Suprapubic skin (tissue), 4 donors: Measurements from ENCODE around the gene BRIP1. TPM values are rescaled to one million over a fixed set of nuclear protein-coding genes. Genes with fewer than 3 reads are reported as not detected.
"Not testable (repeated sequence)": the region's sequence is repeated elsewhere in the genome, so short reads cannot be mapped to it uniquely, and the experiment has no call there.

Experiments
- DNase-seq, 2 donors: peaks; one replicate each; pipeline ENCODE4 v3.0.0-alpha.2; 2019; ENCODE audit warnings: low spot score in 2 of 2
- H3K27ac ChIP-seq: fragments of 200-600 bp; sonication (generic); one replicate; pipeline ENCODE4 v1.5.1; 2019
- H3K27me3 ChIP-seq: fragments of 200-600 bp; sonication (generic); one replicate; pipeline ENCODE4 v1.5.1; 2019
- H3K36me3 ChIP-seq: fragments of 200-600 bp; sonication (generic); one replicate; pipeline ENCODE4 v1.5.1; 2019
- H3K4me1 ChIP-seq: fragments of 200-600 bp; sonication (generic); one replicate; pipeline ENCODE4 v1.5.1; 2019
- H3K4me3 ChIP-seq: fragments of 200-600 bp; sonication (generic); one replicate; pipeline ENCODE4 v1.5.1; 2019; ENCODE audit warnings: mild to moderate bottlenecking
- H3K9me3 ChIP-seq: fragments of 200-600 bp; sonication (generic); one replicate; pipeline ENCODE4 v1.5.1; 2019
- EP300 ChIP-seq: sonication (generic); formaldehyde crosslinking; IDR thresholded peaks from one replicate; pipeline ENCODE4 v1.6.1; 2017; ENCODE audit warnings: antibody characterized with exemption
- POLR2A ChIP-seq, 2 donors: fragments of 450-650 bp; IDR thresholded peaks; one replicate each; pipeline ENCODE4 v1.6.1; 2017; ENCODE audit warnings: antibody characterized with exemption in 2 of 2, mild to moderate bottlenecking in 2 of 2, moderate library complexity in 2 of 2
- POLR2AphosphoS5 ChIP-seq, 3 donors: sonication (generic); formaldehyde crosslinking; IDR thresholded peaks; one replicate each; pipeline ENCODE4 v1.6.1; 2017; ENCODE audit warnings: antibody characterized with exemption in 3 of 3
- WGBS: methylation state at CpG from one replicate; pipeline ENCODE4 v1.1.5; 2018; 5-methylcytosine and 5-hydroxymethylcytosine counted together
- total RNA-seq, 4 donors: library from RNA; depleted of rRNA; stranded (reverse); fragments of >200 nt; gene quantifications; one replicate each; pipeline ENCODE4 v1.1.0, GENCODE V29; 2016
- TF ChIP-seq, protein P1 (sequence below), 2 donors: fragments of 200-600 bp in 1 of 2; fragments of 450-650 bp in 1 of 2; sonication (generic) in 1 of 2; IDR thresholded peaks; one replicate each; pipeline ENCODE4 v1.5.1; 2016 to 2019; ENCODE audit warnings: antibody characterized with exemption in 2 of 2, mild to moderate bottlenecking in 1 of 2, moderate library complexity in 1 of 2

BRIP1 gene
- total RNA-seq, 4 donors from 2014 or later, result 0.60 to 5.1 (median 1.8) TPM

DNA sequence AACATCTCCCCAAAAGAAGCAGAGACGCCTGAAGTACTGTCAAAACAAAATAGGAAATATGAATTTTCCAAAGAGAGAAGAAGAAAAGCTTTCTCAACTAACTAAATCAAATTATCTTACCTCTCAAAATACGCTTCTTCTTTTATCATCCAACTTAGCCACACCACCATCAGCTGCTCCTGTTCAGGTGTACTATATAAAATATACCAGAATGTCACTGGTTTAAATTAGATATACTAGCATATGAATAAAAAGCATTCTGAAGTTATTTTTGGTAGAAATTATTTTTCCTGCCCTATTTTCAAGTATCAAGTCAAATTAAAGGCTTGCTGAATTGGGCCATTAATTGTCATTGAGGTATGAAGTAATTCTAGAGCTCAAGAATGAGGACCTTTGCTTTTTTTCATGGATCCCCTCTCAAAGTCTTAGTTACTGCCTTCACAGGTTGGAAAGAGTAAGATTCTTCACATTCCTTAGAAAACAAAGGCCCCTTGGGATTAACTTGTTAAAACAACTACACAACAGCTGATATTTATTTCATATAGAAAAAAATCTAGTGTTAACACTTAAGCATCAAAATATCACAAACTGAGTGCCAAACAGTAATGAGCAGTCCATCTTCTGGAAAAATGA is 34.3 kb upstream of the BRIP1 start:
- H3K4me1 ChIP-seq, result no peaks in the 10 kb centered on the region
- WGBS, result 95% methylated on average over 2 of the region's 2 CpGs
- no peak overlapping the region for H3K27ac ChIP-seq
- H3K9me3 ChIP-seq, result no peaks in the 10 kb centered on the region
- DNase-seq, result no peak
- H3K36me3 ChIP-seq, result peaks cover 69% of the 10 kb centered on the region
- H3K27me3 ChIP-seq, result no peaks in the 10 kb centered on the region
- TF ChIP-seq EP300, result no peak
- no peak for TF ChIP-seq POLR2AphosphoS5 (IDR thresholded peaks at IDR 0.05)
- no peak for TF ChIP-seq POLR2A (IDR thresholded peaks at IDR 0.05)
- TF ChIP-seq, protein P1, sequence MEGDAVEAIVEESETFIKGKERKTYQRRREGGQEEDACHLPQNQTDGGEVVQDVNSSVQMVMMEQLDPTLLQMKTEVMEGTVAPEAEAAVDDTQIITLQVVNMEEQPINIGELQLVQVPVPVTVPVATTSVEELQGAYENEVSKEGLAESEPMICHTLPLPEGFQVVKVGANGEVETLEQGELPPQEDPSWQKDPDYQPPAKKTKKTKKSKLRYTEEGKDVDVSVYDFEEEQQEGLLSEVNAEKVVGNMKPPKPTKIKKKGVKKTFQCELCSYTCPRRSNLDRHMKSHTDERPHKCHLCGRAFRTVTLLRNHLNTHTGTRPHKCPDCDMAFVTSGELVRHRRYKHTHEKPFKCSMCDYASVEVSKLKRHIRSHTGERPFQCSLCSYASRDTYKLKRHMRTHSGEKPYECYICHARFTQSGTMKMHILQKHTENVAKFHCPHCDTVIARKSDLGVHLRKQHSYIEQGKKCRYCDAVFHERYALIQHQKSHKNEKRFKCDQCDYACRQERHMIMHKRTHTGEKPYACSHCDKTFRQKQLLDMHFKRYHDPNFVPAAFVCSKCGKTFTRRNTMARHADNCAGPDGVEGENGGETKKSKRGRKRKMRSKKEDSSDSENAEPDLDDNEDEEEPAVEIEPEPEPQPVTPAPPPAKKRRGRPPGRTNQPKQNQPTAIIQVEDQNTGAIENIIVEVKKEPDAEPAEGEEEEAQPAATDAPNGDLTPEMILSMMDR (IDR thresholded peaks at IDR 0.05), result no peak
- H3K4me3 ChIP-seq, result no peak overlapping the region

DNA sequence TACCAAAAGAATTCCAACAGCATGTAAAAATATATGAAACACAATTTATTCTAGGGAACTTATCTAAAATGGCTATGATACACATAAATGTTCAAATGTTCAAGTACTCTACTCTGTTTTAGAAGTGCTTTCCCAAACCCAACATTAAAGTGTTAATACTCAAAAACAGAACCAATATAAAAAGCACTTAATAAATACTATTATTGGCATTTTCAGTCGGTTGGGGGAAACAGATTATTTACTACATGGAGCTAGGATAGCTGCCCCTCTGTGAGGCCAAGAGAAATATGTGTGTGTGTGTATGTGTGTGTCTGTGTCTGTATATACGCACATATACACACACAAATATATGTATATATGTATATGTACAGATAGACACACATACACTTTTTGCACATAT is 32.1 kb upstream of the BRIP1 start:
- 55% methylated on average over 2 of the region's 2 CpGs for WGBS
- TF ChIP-seq POLR2A (IDR thresholded peaks at IDR 0.05) (no peak), POLR2AphosphoS5 (IDR thresholded peaks at IDR 0.05) (no peak), EP300 (no peak)
- TF ChIP-seq, protein P1 (IDR thresholded peaks at IDR 0.05), result no peak
- no peak overlapping the region for H3K4me3 ChIP-seq
- H3K27ac ChIP-seq, result no peak overlapping the region
- no peaks in the 10 kb centered on the region for H3K4me1 ChIP-seq
- no peak for DNase-seq
- H3K9me3 ChIP-seq, result no peaks in the 10 kb centered on the region
- H3K36me3 ChIP-seq, result peaks cover 69% of the 10 kb centered on the region
- no peaks in the 10 kb centered on the region for H3K27me3 ChIP-seq

DNA sequence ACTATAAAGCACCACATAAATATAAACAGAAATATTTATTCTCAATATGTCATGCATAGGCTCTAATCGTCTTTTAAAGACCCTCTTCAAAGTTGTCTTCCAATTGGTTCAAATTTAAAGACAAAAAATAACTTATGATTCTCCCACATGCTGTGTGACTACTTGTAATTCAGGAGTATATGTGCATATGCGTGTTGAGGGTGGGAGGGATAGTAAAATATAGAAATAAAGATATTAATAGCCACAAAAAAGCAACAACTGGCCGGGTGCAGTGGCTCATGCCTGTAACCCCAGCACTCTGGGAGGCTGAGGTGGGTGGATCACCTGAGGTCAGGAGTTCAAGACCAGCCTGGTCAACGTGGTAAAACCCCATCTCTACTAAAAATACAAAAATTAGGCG is 31.0 kb upstream of the BRIP1 start:
- not testable (repeated sequence) for DNase-seq, H3K9me3 ChIP-seq, H3K27ac ChIP-seq, H3K4me3 ChIP-seq, H3K4me1 ChIP-seq, H3K27me3 ChIP-seq
- WGBS, result 87% methylated on average over 5 of the region's 5 CpGs
- H3K36me3 ChIP-seq, result peaks cover 75% of the 10 kb centered on the region

DNA sequence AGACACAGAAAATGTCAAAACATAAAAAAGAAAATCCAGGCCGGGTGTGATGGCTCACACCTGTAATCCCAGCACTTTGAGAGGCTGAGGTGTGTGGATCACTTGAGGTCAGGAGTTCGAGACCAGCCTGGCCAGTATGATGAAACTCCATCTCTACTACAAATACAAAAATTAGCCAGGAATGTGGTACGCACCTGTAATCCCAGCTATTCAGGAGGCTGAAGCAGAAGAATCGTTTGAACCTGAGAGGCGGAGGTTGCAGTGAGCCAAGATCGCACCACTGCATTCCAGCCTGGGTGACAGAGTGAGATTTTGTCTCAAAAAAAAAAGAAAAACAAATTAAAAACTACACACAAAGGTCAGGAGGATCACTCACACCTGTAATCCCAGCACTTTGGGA is 24.4 kb upstream of the BRIP1 start:
- not testable (repeated sequence) for H3K27me3 ChIP-seq, H3K27ac ChIP-seq, H3K4me3 ChIP-seq, DNase-seq, H3K4me1 ChIP-seq, H3K9me3 ChIP-seq
- WGBS, result 94% methylated on average over 6 of the region's 6 CpGs
- peaks cover 84% of the 10 kb centered on the region for H3K36me3 ChIP-seq

DNA sequence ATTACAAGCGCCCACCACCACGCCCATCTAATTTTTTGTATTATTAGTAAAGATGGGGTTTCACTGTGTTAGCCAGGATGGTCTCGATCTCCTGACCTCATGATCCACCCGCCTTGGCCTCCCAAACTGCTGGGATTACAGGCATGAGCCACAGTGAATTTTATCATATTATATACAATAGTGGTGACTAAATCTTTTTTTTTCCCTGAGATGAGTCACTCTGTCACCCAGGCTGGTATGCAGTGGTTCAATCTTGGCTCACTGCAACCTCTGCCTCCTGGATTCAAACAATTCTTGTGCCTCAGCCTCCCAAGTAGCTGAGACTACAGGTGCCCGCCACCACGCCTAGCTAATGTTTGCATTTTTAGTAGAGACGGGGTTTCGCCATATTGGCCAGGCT is 22.5 kb upstream of the BRIP1 start:
- H3K4me3 ChIP-seq, H3K27me3 ChIP-seq, H3K9me3 ChIP-seq, DNase-seq, H3K4me1 ChIP-seq, H3K27ac ChIP-seq: not testable (repeated sequence)
- WGBS, result 96% methylated on average over 8 of the region's 8 CpGs
- peaks cover 89% of the 10 kb centered on the region for H3K36me3 ChIP-seq

DNA sequence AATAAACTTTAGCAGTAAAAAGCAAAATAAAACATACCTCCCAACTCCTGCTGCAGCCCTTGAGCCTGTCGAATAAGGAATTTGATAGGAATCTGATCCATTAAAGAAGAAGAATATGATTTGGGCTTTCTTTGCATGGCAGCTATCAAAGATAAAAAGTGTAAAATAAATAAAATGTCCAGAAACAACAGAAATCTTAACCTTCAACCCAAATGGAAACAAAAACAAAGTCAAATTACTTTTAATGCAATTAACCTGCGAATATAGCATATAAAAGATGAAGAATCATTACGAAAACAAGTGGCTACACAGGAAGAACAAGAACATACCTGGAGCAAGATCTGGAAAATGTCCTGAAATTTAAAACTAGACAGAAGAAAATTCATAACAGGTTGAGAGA is 21.5 kb upstream of the BRIP1 start:
- no peak overlapping the region for H3K4me3 ChIP-seq
- no peaks in the 10 kb centered on the region for H3K4me1 ChIP-seq
- no peaks in the 10 kb centered on the region for H3K9me3 ChIP-seq
- H3K36me3 ChIP-seq, result peaks cover 90% of the 10 kb centered on the region
- no peak for DNase-seq
- no peak overlapping the region for H3K27ac ChIP-seq
- no peaks in the 10 kb centered on the region for H3K27me3 ChIP-seq
- TF ChIP-seq POLR2A (IDR thresholded peaks at IDR 0.05) (no peak), POLR2AphosphoS5 (IDR thresholded peaks at IDR 0.05) (no peak), EP300 (no peak)
- TF ChIP-seq, protein P1 (IDR thresholded peaks at IDR 0.05), result no peak
- 96% methylated on average over 3 of the region's 3 CpGs for WGBS

DNA sequence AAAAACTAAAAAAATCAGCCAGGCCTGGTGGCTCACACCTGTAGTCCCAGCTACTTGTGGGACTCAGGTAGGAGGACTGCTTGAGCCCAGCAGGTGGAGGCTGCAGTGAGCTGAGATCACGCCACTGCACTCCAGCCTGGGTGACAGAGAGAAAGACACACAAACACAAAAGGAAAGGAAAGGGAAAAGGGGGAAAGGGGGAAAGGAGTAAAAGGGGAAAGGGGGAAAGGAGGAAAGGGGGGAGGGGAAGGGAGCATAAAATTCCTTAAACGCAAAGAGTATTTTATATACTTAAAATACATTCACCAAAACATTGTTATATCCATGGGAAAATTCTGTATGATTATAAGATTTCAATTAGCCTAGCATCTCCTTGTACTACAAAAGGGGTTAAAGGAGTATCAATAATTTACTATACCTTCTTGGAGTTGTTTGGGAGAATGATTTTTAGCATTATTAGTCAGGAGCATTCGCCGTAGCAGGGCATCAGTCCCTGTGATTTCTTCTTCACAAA is 17.3 kb upstream of the BRIP1 start:
- H3K27ac ChIP-seq, result no peak overlapping the region
- H3K4me3 ChIP-seq, result no peak overlapping the region
- H3K27me3 ChIP-seq, result no peaks in the 10 kb centered on the region
- H3K4me1 ChIP-seq, result no peaks in the 10 kb centered on the region
- DNase-seq, result no peak
- 97% methylated on average over 4 of the region's 4 CpGs for WGBS
- H3K36me3 ChIP-seq, result peaks cover 80% of the 10 kb centered on the region
- no peaks in the 10 kb centered on the region for H3K9me3 ChIP-seq
- no peak for TF ChIP-seq POLR2A (IDR thresholded peaks at IDR 0.05)
- TF ChIP-seq, protein P1 (IDR thresholded peaks at IDR 0.05), result no peak
- no peak for TF ChIP-seq EP300
- no peak for TF ChIP-seq POLR2AphosphoS5 (IDR thresholded peaks at IDR 0.05)
